HG02884 (cell line): Measurements from ENCODE around the gene SUPT5H.
"Not testable (repeated sequence)": the region's sequence is repeated elsewhere in the genome, so short reads cannot be mapped to it uniquely, and the experiment has no call there.

Experiments
- ATAC-seq: cut with Tn5 transposase; IDR thresholded peaks from one replicate; pipeline ENCODE4 v1.9.1; 2021; ENCODE audit warnings: mild to moderate bottlenecking, moderate library complexity; ENCODE audit not compliant: unreplicated experiment

Gene SUPT5H

GRCh38 chr19:39424934-39425333 lies 20.4 kb upstream of the SUPT5H start:
- ATAC-seq = no peak

- no peak for ATAC-seq
These were observed 19.6 kb upstream of the SUPT5H start for GRCh38 chr19:39425744-39426143.

DNA sequence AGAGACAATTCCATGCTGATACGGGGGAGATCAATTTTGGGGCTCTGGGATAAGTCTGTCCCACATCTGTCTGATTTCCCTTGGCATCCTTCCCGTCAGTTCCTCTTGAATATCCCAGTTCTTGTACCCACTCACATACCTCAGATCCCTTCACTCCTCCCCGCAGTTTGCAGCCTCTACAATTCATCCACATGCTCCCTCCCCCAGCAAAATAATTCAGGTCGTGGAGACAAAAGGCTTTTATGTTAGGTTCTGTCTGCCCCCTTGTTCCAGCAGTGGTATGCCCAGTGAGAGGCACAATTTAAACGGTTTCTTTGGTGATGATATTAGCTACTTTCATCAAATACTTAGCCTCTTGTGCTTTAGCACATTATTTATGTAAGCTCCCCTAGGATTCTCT lies 19.2 kb upstream of the SUPT5H start:
- no peak for ATAC-seq

GRCh38 chr19:39427707-39428106 lies 17.7 kb upstream of the SUPT5H start:
- ATAC-seq = no peak

GRCh38 chr19:39428283-39429112 lies 16.9 kb upstream of the SUPT5H start:
- ATAC-seq = no peak

DNA sequence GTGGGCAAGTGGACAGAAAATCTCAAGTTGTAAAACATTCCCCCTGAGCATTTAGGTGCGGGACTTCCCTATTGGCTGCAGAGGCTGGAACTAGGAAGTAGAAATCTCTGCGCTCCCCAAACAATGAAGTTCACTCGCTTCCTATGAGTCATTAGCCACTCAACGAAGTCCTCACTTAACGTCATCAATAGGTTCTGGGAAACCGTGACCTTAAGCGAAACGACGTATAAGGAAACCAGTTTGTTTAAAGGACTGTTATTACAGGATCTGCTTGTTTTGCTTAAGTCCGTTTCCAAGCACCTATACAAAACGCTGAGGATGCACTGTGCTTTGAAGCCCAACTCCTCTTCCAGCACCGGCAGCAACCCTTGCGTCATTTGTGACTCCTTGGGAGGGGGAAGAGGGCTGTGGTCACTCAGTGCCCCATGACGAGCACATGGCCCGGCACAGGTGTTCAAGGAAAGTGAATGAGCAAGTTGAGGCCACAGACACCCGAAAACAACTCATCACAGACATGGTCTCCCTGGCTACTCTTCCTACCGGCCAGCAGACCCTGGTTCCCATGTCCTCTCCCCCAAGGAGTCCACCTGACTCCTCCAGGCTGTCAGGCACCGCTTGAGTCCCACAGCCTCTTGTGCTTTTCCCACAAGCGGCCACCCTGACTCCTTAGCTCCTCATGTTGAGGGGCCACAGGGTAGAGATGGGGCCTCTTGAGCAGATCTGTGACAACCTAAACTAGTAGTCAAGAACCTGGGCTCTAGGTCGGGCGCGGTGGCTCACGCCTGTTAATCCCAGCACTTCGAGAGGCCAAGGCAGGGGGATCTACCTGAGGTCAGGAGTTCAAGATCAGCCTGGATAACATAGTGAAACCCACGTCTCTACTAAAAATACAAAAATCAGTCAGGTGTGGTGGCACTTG lies 14.4 kb upstream of the SUPT5H start:
- no peak for ATAC-seq

DNA sequence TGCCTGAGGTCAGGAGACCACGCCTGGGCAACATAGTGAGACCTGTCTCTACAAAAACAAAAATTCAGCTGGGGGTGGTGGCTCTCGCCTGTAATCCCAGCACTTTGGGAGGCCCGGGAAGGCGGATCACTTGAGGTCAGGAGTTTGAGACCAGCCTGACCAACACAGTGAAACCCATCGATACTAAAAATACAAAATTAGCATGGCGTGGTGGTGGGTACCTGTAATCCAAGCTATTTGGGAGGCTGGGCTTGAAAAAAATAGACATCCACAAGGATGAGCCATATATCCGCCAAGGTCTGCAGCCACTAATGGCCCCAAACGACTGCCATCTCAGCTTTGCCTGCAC lies 12.7 kb upstream of the SUPT5H start:
- ATAC-seq = no peak

- ATAC-seq = no peak
These were observed 11.8 kb upstream of the SUPT5H start for GRCh38 chr19:39433480-39434079.

GRCh38 chr19:39434123-39435076 lies 11.0 kb upstream of the SUPT5H start:
- ATAC-seq = no peak

DNA sequence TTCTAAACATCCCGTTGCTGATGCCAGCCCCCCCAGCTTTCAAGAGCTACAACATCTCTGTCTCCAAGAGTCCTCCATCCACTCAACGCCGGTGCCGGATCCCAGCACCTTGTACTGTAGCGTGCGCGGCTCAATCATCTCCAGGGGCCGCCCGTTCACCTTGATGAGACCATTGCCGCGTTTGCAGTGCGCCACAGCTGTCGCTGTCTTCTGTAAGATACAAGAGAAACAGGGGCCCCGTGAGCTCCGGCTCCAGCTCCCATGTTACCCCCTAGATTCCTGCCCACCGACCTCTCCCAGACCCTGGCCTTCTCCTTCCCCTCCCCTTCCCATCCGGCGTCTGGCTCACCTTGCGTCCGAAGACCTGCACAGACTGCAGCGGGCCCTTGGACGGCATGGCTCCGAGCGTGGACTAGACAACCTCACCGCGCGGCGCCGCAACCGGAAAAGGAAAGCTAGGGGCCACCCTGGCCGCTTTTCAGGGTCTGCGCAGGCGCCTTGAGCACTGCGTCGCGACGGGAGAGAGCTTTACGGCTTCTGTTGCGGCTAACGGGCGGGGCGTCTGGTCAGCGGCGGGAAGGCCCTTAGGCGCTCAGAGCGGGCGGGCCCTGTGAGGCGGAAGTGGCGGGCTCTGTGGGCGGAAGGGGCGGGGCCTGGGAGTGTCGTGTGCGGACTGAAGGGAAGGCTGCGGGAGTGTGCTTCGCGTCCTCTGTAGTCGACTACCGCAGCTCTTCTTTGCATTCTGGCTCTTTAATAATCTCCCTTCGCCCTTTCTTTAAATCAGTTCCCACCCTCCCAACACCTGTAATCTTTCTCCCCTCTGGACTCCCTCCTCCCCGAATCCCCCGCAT lies 9.7 kb upstream of the SUPT5H start, which contains the start of gene RPS16:
TSS of gene RPS16 (minus strand) at position 451 of the 851 bp plus-strand sequence. CDS start at position 397, 54 bp downstream.
- peak; percentile 59 for ATAC-seq

- no peak for ATAC-seq
These were observed 9.0 kb upstream of the SUPT5H start for GRCh38 chr19:39436350-39436716.

DNA sequence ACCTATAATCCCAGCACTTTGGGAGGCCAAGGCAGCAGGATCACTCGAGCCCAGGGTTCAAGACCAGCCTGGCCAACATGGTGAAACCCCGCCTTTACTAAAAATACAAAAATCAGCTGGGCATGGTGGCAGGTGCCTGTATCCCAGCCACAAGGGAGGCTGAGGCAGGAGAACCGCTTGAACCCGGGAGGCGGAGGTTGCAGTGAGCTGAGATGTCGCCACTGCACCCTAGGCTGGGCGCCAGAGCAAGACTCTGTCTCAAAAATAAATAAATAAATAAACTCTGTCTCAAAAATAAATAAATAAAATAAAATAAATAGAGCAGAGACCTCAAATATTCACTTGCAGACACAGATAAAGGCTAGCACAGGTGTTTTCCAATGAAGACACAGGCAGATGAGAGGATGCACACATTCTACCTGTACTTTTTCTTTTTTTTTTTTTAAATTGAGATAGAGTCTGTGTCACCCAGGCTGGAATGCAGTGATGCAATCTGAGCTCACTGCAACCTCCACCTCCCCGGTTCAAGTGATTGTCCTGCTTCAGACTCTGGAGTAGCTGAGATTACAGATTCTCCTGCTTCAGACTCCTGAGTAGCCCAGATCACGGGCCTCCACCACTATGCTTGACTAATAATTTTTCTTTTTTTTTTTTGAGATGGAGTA lies 7.0 kb upstream of the SUPT5H start:
- no peak for ATAC-seq

GRCh38 chr19:39444598-39445195 lies 685 bp upstream of the SUPT5H start:
- no peak for ATAC-seq

DNA sequence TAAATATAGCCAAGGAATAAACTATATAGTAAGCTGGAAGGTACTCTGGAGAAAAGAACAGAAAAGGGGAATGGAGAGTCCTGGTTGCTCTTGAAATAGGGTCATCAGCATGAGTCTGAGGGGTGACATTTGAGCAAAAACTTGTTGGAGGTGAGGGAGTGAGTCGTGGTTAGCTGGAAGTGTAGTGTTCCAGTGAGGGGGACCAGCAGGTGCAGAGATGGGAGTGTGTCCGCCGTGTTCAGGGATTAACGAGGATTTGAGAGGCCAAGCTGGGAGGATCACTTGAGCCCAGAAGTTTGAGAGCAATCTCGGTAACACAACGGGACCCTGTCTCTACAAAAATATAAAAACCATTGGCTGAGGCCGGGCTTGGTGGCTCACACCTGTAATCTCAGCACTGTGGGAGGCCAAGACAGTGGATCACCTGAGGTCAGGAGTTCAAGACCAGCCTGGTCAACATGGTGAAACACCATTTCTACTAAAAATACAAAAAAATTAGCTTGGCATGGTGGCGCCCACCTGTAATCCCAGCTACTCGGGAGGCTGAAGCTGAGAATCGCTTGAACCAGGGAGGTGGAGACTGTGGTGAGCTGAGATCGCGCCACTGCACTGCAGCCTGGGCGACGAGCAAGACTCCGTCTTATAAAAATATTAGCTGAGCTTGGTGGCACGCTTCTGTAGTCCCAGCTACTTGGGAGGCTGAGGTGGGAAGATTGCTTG lies 1.1 kb downstream of the SUPT5H start:
- ATAC-seq = no peak

GRCh38 chr19:39448271-39448670 lies 2.9 kb downstream of the SUPT5H start:
- ATAC-seq = no peak

GRCh38 chr19:39449116-39449797 lies 3.9 kb downstream of the SUPT5H start:
- no peak for ATAC-seq

- not testable (repeated sequence) for ATAC-seq
These were observed 5.9 kb downstream of the SUPT5H start for GRCh38 chr19:39451257-39451656.
